GM12872 (cell line): ENCODE measurements around the gene TBXAS1.
A peak's percentile ranks its signal among the peaks of the same experiment; 100 is the strongest.

Experiments used
- CTCF ChIP-seq: IDR thresholded peaks from 3 replicates; pipeline ENCODE4 v1.5.1; 2011; ENCODE audit warnings: low read depth, mild to moderate bottlenecking, low read length, moderate library complexity; ENCODE audit not compliant: insufficient read depth

TBXAS1 gene

DNA sequence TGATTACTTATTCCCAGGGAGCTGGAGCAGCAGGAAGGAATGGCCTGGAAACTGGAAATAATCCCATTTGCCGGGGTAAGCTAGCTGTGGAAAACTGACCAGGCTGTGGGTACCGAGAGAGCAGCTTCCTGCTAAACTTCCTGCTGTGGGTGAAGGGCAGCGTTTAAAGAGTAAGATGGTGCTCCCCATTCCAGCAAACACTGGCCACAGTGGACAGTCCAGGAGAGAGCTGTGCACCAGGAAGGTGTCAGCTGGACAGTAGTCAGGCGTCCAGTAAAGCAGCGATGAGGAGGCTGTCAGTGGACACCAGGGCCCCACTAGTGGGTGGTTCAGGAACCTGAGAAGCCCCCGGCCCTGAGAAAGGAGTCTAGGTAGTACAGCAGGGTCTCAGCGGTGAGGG lies 55.4 kb downstream of the TBXAS1 start:
- TF ChIP-seq CTCF, result no peak

DNA sequence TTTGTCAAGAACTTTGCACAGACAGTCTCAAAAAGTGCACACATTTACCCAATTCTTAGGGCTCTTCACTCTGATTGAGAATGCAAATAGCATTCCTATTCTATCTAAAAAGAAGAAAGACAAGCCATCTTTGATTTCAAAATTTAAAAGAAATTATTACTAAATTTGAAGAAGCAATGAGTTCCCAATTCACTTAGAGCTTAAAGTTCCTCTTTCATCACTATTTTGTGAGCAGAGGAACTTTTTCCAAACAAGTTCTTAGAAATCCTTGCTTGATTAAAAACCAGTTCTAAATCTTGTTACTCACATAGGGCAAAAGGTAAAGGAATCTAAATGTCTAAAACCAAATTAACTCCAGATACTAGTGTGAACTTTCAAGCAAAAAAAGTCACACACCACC lies 56.4 kb downstream of the TBXAS1 start:
- TF ChIP-seq CTCF, result no peak

DNA sequence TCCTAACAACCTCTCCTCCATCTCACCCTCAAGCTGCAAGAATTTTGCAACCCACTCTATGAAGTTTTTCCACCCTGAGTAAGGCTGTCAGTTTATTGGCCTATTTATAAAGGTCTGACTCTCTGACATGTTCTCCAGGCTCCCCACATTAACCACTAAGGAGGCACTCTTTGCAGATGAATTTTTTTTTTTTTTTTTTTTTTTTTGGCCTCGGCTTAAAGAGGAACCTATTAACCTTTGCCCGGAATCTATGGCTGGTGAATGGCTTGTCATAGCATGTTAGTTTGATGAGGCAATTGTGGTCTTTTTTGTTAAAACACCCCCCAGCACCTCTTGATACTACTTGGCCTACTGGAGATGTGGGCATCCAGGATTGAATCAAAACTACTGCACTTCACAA lies 57.1 kb downstream of the TBXAS1 start:
- TF ChIP-seq CTCF, result no peak

GRCh38 chr7:139886899-139887298 lies 57.8 kb downstream of the TBXAS1 start:
- no peak for TF ChIP-seq CTCF

DNA sequence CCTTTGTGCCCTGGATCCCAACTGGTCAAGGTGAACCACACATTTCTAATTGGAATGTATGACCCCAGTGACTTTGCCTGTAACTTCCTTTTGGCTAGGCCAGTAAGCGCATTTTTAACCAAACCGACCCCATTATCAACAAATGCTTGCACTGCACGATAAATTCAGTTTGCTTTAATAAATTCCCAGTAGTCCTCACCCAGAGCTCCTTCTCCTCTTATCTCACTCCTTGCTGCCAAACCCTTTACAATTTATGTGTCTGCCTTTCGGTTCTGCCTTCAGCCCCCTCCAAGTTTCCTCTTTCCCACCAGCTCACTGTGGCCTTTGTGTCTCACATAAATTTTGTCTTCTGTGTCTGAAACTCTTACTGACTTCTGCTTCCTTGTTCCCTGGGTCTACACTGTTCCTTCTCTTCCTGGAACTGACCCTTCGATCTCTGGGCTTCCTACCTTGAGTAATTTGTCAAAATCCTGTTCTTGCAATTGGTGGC lies 59.0 kb downstream of the TBXAS1 start:
- TF ChIP-seq CTCF, result no peak

GRCh38 chr7:139889186-139889871 lies 60.3 kb downstream of the TBXAS1 start:
- TF ChIP-seq CTCF, result peak; percentile 13; the same call in 1 of the 3 replicates

GRCh38 chr7:139893461-139893860 lies 64.4 kb downstream of the TBXAS1 start:
- no peak for TF ChIP-seq CTCF

GRCh38 chr7:139893999-139894398 lies 64.9 kb downstream of the TBXAS1 start:
- TF ChIP-seq CTCF, result no peak
